ENCODE data around the gene ITFG2.

DNA sequence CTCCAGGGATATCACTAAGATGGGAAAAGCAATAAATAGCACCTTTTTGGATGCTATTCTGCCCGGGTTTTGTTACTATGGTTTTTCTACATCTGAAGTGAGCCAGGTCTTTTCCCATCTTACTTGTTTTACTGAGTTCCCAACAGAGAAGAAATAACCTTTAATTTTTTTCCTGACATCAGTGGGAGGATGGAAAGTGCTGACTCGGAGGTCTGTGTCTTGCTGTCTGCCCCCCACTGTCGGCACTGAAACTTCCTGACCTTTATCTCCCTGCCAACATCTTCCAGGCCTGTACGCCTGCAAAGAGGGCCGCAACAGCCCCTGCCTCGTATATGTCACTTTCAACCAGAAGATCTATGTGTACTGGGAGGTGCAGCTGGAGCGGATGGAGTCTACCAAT lies 11.0 kb downstream of the ITFG2 start:
- TF ChIP-seq, protein P1, sequence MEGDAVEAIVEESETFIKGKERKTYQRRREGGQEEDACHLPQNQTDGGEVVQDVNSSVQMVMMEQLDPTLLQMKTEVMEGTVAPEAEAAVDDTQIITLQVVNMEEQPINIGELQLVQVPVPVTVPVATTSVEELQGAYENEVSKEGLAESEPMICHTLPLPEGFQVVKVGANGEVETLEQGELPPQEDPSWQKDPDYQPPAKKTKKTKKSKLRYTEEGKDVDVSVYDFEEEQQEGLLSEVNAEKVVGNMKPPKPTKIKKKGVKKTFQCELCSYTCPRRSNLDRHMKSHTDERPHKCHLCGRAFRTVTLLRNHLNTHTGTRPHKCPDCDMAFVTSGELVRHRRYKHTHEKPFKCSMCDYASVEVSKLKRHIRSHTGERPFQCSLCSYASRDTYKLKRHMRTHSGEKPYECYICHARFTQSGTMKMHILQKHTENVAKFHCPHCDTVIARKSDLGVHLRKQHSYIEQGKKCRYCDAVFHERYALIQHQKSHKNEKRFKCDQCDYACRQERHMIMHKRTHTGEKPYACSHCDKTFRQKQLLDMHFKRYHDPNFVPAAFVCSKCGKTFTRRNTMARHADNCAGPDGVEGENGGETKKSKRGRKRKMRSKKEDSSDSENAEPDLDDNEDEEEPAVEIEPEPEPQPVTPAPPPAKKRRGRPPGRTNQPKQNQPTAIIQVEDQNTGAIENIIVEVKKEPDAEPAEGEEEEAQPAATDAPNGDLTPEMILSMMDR (IDR thresholded peaks at IDR 0.05; ENCODE audit: low read depth, low read length, poor library complexity, severe bottlenecking), result no peak
- no peak for TF ChIP-seq EZH2phosphoT487 (IDR thresholded peaks at IDR 0.05; ENCODE audit: borderline replicate concordance, low read length)

Data from DOHH2 (cell line).